Fibroblast of skin of scalp (primary cell): ENCODE measurements around the gene ANKRD9. TPM values are rescaled to one million over a fixed set of nuclear protein-coding genes. Genes with fewer than 3 reads are reported as not detected.
"Not testable (repeated sequence)": the region's sequence is repeated elsewhere in the genome, so short reads cannot be mapped to it uniquely, and the experiment has no call there.

ENCODE experiments used
- DNase-seq: peaks from one replicate; pipeline ENCODE4 v3.0.0-alpha.2; 2013
- polyA plus RNA-seq, 2 experiments: library from polyadenylated mRNA; unstranded; fragments of 120-200 nt; gene quantifications; one replicate each; pipeline ENCODE4 v1.2.1, GENCODE V29; 2013; ENCODE audit not compliant: insufficient read length in 2 of 2

Gene ANKRD9
- polyA plus RNA-seq (2013, experiment 1 of 2; ENCODE audit: insufficient read length): 2.2 TPM
- polyA plus RNA-seq (2013, experiment 2 of 2; ENCODE audit: insufficient read length): 2.6 TPM

- DNase-seq: peak; percentile 96
Observed at GRCh38 chr14:102509746-102510615, at the start of gene ANKRD9. Gene ANKRD9, minus strand, starts transcription at chr14:102509776. Its CDS starts 1,887 bp downstream, at chr14:102507889.

- no peak for DNase-seq
Observed at GRCh38 chr14:102558556-102558955, 49.0 kb upstream of the ANKRD9 start.

GRCh38 chr14:102557434-102558226, 48.1 kb upstream of the ANKRD9 start:
- no peak for DNase-seq

- no peak for DNase-seq
Observed at GRCh38 chr14:102556098-102556677, 46.6 kb upstream of the ANKRD9 start.

- peak; percentile 42 for DNase-seq
Observed at GRCh38 chr14:102554821-102555819, 45.5 kb upstream of the ANKRD9 start.

GRCh38 chr14:102551995-102552705, 42.6 kb upstream of the ANKRD9 start:
- no peak for DNase-seq

- not testable (repeated sequence) for DNase-seq
Observed at GRCh38 chr14:102550927-102551401, 41.4 kb upstream of the ANKRD9 start.

GRCh38 chr14:102548616-102549240, 39.2 kb upstream of the ANKRD9 start:
- no peak for DNase-seq

GRCh38 chr14:102545461-102546265, 36.1 kb upstream of the ANKRD9 start:
- DNase-seq: peak; percentile 62

GRCh38 chr14:102544747-102545460, 35.3 kb upstream of the ANKRD9 start:
- DNase-seq: no peak

GRCh38 chr14:102544046-102544746, 34.6 kb upstream of the ANKRD9 start:
- DNase-seq: no peak

GRCh38 chr14:102541771-102542170, 32.2 kb upstream of the ANKRD9 start:
- no peak for DNase-seq

- DNase-seq: not testable (repeated sequence)
Observed at GRCh38 chr14:102541029-102541491, 31.5 kb upstream of the ANKRD9 start.

GRCh38 chr14:102540315-102541028, 30.9 kb upstream of the ANKRD9 start:
- DNase-seq: no peak

GRCh38 chr14:102539544-102540314, 30.2 kb upstream of the ANKRD9 start:
- peak; percentile 88 for DNase-seq
